ENCODE data around the gene SHROOM4.

SHROOM4 gene

GRCh38 chrX:50613846-50614245, 200.1 kb downstream of the SHROOM4 start:
- no peak for DNase-seq (ENCODE audit: low spot score)
- Histone ChIP-seq H3K27ac (no peak overlapping the region), H3K4me3 (no peak overlapping the region)
- TF ChIP-seq CTCF (IDR thresholded peaks at IDR 0.05), result no peak

GRCh38 chrX:50609796-50610195, 204.2 kb downstream of the SHROOM4 start:
- DNase-seq (ENCODE audit: low spot score), result no peak
- Histone ChIP-seq H3K4me3 (no peak overlapping the region), H3K27ac (no peak overlapping the region)
- no peak for TF ChIP-seq CTCF (IDR thresholded peaks at IDR 0.05)

- Histone ChIP-seq H3K27ac (no peak overlapping the region), H3K4me3 (no peak overlapping the region)
- DNase-seq (ENCODE audit: low spot score), result no peak
- TF ChIP-seq CTCF (IDR thresholded peaks at IDR 0.05), result no peak
These were observed 207.6 kb downstream of the SHROOM4 start for GRCh38 chrX:50606300-50606950.

- no peak for TF ChIP-seq CTCF (IDR thresholded peaks at IDR 0.05)
- no peak for DNase-seq (ENCODE audit: low spot score)
- Histone ChIP-seq H3K4me3 (no peak overlapping the region), H3K27ac (no peak overlapping the region)
These were observed 217.9 kb downstream of the SHROOM4 start for GRCh38 chrX:50596056-50596455.

- no peak for DNase-seq (ENCODE audit: low spot score)
- no peak overlapping the region for H3K27ac ChIP-seq
- H3K4me3 ChIP-seq, result no peak overlapping the region
- TF ChIP-seq CTCF (IDR thresholded peaks at IDR 0.05), result no peak
These were observed 219.2 kb downstream of the SHROOM4 start for GRCh38 chrX:50594788-50595187.

- no peak overlapping the region for H3K27ac ChIP-seq
- no peak overlapping the region for H3K4me3 ChIP-seq
- DNase-seq (ENCODE audit: low spot score), result no peak
- TF ChIP-seq CTCF (IDR thresholded peaks at IDR 0.05), result no peak
These were observed 227.0 kb downstream of the SHROOM4 start for GRCh38 chrX:50586980-50587379.

- Histone ChIP-seq H3K27ac (no peak overlapping the region), H3K4me3 (no peak overlapping the region)
- DNase-seq (ENCODE audit: low spot score), result no peak
- TF ChIP-seq CTCF (IDR thresholded peaks at IDR 0.05), result no peak
These were observed 227.6 kb downstream of the SHROOM4 start for GRCh38 chrX:50586407-50586806.

Data from coronary artery (tissue), 2 donors.